ENCODE data around the gene YEATS2.
"Not testable (repeated sequence)": the region's sequence is repeated elsewhere in the genome, so short reads cannot be mapped to it uniquely, and the experiment has no call there.

DNA sequence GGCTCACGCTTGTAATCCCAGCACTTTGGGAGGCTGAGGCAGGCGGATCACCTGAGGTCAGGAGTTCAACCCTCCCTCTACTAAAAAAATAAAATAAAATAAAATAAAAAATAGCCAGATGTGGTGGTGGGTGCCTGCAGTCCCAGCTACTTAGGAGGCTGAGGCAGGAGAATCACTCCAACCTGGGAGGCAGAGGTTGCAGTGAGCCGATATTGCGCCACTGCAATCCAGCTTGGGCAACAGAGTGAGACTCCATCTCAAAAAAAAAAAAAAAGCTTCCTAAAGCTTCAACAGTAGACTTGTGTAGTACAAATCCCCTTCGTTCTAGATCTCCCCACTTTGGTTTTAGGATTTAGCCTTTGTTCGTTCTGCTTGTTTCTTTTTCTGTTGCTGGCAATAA lies 6.3 kb downstream of the YEATS2 start:
- TF ChIP-seq, protein P1, sequence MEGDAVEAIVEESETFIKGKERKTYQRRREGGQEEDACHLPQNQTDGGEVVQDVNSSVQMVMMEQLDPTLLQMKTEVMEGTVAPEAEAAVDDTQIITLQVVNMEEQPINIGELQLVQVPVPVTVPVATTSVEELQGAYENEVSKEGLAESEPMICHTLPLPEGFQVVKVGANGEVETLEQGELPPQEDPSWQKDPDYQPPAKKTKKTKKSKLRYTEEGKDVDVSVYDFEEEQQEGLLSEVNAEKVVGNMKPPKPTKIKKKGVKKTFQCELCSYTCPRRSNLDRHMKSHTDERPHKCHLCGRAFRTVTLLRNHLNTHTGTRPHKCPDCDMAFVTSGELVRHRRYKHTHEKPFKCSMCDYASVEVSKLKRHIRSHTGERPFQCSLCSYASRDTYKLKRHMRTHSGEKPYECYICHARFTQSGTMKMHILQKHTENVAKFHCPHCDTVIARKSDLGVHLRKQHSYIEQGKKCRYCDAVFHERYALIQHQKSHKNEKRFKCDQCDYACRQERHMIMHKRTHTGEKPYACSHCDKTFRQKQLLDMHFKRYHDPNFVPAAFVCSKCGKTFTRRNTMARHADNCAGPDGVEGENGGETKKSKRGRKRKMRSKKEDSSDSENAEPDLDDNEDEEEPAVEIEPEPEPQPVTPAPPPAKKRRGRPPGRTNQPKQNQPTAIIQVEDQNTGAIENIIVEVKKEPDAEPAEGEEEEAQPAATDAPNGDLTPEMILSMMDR (IDR thresholded peaks at IDR 0.05), result not testable (repeated sequence)
- TF ChIP-seq EP300 (IDR thresholded peaks at IDR 0.05), result not testable (repeated sequence)

Measured in stomach (tissue), 4 donors.